ENCODE data around the gene TBC1D25. TPM values are rescaled to one million over a fixed set of nuclear protein-coding genes. Genes with fewer than 3 reads are reported as not detected.

Gene TBC1D25, protein sequence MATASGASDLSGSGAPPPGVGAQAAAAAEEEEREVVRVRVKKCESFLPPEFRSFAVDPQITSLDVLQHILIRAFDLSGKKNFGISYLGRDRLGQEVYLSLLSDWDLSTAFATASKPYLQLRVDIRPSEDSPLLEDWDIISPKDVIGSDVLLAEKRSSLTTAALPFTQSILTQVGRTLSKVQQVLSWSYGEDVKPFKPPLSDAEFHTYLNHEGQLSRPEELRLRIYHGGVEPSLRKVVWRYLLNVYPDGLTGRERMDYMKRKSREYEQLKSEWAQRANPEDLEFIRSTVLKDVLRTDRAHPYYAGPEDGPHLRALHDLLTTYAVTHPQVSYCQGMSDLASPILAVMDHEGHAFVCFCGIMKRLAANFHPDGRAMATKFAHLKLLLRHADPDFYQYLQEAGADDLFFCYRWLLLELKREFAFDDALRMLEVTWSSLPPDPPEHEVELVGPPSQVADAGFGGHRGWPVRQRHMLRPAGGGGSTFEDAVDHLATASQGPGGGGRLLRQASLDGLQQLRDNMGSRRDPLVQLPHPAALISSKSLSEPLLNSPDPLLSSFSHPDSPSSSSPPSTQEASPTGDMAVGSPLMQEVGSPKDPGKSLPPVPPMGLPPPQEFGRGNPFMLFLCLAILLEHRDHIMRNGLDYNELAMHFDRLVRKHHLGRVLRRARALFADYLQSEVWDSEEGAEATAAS
- 10 to 100 TPM in 3 of 4 donors, 1 to 10 TPM in 1; 8.1 to 27.7 (median 13.3) TPM for total RNA-seq

DNA sequence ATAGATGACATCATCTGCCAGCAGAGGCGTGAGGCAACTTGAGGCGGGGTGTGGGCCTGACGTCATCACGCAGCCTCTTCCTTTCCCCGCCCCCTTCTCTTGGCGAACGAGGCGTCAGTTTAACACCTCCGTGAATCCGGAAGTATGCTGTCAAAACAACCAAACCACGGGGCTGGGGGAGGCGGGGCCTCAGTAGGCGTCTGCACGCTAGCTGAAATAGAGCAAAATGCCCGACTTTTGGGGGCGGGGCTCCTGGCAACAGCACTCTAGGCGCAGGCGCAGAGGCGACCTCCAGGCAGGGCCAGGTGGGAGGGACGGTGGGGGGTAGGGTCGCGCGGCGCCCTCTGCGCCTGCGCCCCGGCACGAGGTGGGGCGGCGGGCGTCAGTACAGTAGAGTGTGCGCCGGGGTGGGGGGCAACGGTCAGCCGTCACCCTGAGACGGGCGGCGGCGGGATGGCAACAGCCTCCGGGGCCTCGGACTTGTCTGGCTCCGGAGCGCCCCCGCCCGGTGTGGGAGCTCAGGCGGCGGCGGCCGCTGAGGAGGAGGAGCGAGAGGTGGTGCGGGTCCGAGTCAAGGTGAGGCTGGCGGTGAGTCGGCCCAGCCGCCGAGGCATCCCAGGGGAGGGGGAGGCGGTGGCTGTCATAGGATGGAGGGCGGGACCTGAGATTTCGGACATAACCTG is at the start of gene TBC1D25:
TSS of gene TBC1D25 (plus strand) at position 370 of the 683 bp plus-strand sequence. CDS start at position 454, 84 bp downstream.
- Histone ChIP-seq H3K4me3 (peak within 1 kb of the TSS; percentile 49 to 73 (median 58)), H3K9me3 (no peaks in the 10 kb centered on the region), H3K27me3 (no peaks in the 10 kb centered on the region), H3K27ac (peak within 1 kb of the TSS; percentile 87 to 92 (median 90)), H3K4me1 (peaks cover 0 to 10% (median 4%) of the 10 kb centered on the region in 4 donors), H3K36me3 (no peaks in the 10 kb centered on the region)
- in situ Hi-C loops (cut with MboI; ENCODE audit: low pct_ligation_motif_present in 1 of 4, low pct_unique_long_range_greater_than_20kb in 1 of 4, low sequenced_read_pairs in 3 of 4) (no loop called here), intact Hi-C loops (cut with DNase I; ENCODE audit: low total_unique reads) (no loop called here)
- TF ChIP-seq, protein P1, sequence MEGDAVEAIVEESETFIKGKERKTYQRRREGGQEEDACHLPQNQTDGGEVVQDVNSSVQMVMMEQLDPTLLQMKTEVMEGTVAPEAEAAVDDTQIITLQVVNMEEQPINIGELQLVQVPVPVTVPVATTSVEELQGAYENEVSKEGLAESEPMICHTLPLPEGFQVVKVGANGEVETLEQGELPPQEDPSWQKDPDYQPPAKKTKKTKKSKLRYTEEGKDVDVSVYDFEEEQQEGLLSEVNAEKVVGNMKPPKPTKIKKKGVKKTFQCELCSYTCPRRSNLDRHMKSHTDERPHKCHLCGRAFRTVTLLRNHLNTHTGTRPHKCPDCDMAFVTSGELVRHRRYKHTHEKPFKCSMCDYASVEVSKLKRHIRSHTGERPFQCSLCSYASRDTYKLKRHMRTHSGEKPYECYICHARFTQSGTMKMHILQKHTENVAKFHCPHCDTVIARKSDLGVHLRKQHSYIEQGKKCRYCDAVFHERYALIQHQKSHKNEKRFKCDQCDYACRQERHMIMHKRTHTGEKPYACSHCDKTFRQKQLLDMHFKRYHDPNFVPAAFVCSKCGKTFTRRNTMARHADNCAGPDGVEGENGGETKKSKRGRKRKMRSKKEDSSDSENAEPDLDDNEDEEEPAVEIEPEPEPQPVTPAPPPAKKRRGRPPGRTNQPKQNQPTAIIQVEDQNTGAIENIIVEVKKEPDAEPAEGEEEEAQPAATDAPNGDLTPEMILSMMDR (IDR thresholded peaks at IDR 0.05) = peak in 4 of 5 experiments; percentile 32 to 61 (median 46)
- no peak for TF ChIP-seq EP300 (IDR thresholded peaks at IDR 0.05; ENCODE audit: low read depth)
- TF ChIP-seq POLR2AphosphoS5 (IDR thresholded peaks at IDR 0.05) = peak in 2 of 3 donors; percentile 51 to 54
- peak; percentile 74 for TF ChIP-seq POLR2A (IDR thresholded peaks at IDR 0.05)
- DNase-seq = peak; percentile 98
- 65% methylated on average over 58 of the region's 59 CpGs; no CpG with 5 or more reads in 1 of the 2 donors for WGBS, 2 donors (ENCODE audit: low coverage in 1 of 2)

DNA sequence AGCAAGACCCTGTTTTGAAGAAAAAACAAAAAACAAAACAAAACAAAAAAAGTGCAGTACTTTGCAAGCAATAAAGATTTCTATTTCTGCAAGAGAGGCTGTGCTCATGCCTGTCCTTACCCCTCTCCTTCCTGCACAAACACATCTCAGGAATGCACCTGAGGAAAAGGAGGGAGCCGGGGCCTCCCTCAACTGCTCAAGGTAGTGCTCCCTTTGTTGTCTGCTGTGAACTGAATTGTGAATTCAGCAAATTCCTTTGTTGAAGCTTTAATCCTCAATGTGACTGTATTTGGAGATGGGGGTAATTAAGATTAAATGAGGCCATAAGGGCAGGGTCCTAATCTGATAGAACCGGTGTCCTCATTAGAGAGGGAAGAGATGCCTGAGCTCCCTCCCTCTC is 49.6 kb upstream of the TBC1D25 start:
- in situ Hi-C loops (cut with MboI; ENCODE audit: low pct_ligation_motif_present in 1 of 4, low pct_unique_long_range_greater_than_20kb in 1 of 4, low sequenced_read_pairs in 3 of 4) = loop anchor here in 2 of 4 donors (25.0 kb wide), 1 partner anchor 403 kb away; no protein-coding TSS in a partner anchor
- H3K36me3 ChIP-seq = no peaks in the 10 kb centered on the region
- intact Hi-C loops (cut with DNase I; ENCODE audit: low total_unique reads) = loop anchor here (2.0 kb wide), 1 partner anchor 25 kb away; no protein-coding TSS in a partner anchor
- 93% methylated on average over 2 of the region's 2 CpGs; no CpG with 5 or more reads in 1 of the 2 donors for WGBS, 2 donors (ENCODE audit: low coverage in 1 of 2)
- no peak overlapping the region for H3K4me3 ChIP-seq
- no peaks in the 10 kb centered on the region for H3K4me1 ChIP-seq
- H3K27me3 ChIP-seq = no peaks in the 10 kb centered on the region
- no peaks in the 10 kb centered on the region for H3K9me3 ChIP-seq
- TF ChIP-seq POLR2A (IDR thresholded peaks at IDR 0.05) (no peak), EP300 (IDR thresholded peaks at IDR 0.05; ENCODE audit: low read depth) (no peak), POLR2AphosphoS5 (IDR thresholded peaks at IDR 0.05) (no peak)
- TF ChIP-seq, protein P1 (IDR thresholded peaks at IDR 0.05) = no peak
- DNase-seq = no peak
- H3K27ac ChIP-seq = no peak overlapping the region

DNA sequence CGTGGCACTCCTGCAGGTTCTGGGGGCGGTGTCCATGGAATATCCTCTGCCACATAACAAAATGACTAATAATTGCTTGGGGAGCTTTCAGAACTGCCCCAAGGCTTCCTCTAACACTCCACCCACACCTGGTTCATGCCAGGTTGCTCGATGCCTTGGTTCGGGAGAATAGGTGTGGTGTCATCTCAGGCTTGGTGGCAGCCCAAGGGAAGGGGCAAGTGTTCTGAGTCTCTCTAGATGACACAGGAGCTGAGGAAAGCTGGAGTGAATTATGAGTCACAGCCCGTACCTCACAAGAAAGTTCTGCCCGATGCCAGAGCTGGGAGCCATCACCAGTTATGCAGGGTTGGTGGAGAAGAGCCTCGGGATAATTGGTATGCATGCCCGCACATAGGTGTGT is 48.9 kb upstream of the TBC1D25 start:
- intact Hi-C loops (cut with DNase I; ENCODE audit: low total_unique reads) = loop anchor here (2.0 kb wide), 1 partner anchor 26 kb away; no protein-coding TSS in a partner anchor
- 74% methylated on average over 8 of the region's 8 CpGs; no CpG with 5 or more reads in 1 of the 2 donors for WGBS, 2 donors (ENCODE audit: low coverage in 1 of 2)
- H3K27ac ChIP-seq = no peak overlapping the region
- no peaks in the 10 kb centered on the region for H3K36me3 ChIP-seq
- H3K4me1 ChIP-seq = no peaks in the 10 kb centered on the region
- TF ChIP-seq POLR2A (IDR thresholded peaks at IDR 0.05) (no peak), EP300 (IDR thresholded peaks at IDR 0.05; ENCODE audit: low read depth) (no peak), POLR2AphosphoS5 (IDR thresholded peaks at IDR 0.05) (no peak)
- TF ChIP-seq, protein P1 (IDR thresholded peaks at IDR 0.05) = no peak
- no peak for DNase-seq
- H3K9me3 ChIP-seq = no peaks in the 10 kb centered on the region
- in situ Hi-C loops (cut with MboI; ENCODE audit: low pct_ligation_motif_present in 1 of 4, low pct_unique_long_range_greater_than_20kb in 1 of 4, low sequenced_read_pairs in 3 of 4) = loop anchor here in 2 of 4 donors (25.0 kb wide), 1 partner anchor 403 kb away; no protein-coding TSS in a partner anchor
- H3K27me3 ChIP-seq = no peaks in the 10 kb centered on the region
- H3K4me3 ChIP-seq = no peak overlapping the region

All from transverse colon (tissue), 4 donors.